ENCODE data around the gene BTBD16. TPM values are rescaled to one million over a fixed set of nuclear protein-coding genes. Genes with fewer than 3 reads are reported as not detected.

Gene BTBD16
- total and polyA plus RNA-seq, 2 of the 13 experiments (the other 11 are each of a cell fraction or from before 2014, with no cell fraction given), result 5.0 to 11.9 TPM

DNA sequence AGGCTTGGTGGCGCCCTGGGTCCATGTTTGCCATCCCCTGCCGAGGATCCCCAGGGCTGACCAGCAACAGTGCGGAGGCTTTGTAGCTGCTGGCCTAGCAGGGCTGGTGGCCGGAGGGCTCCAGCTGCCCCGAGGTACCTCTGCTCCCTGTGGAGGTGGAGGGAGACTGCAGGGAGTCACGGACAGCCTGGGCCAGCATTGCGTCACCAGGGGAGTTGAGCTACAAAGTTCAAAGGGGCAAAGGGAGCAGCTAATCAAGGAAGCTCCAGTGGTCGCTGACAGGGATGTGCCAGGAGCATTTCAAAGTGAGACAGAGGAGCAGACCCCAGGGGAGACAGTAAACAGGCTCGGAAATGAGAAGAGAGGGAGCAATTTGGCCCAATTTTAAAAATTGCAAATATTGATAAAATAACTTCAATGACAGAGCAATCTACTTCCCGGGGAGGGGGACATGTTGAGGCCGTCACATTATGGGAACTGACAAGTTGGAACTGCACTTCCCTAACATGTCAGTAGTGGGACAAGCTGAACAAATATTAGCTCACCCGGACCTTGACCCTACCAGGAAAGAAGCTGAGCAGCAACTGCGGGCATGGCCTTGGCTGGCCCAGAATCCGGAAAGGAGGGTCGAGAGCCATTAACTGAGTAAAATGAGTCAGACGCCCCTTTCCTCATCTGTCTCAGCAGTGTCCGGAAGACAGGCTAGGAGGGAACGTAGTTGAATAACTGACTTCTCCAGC lies 39.4 kb downstream of the BTBD16 start (continued):
- TF ChIP-seq, protein P1, sequence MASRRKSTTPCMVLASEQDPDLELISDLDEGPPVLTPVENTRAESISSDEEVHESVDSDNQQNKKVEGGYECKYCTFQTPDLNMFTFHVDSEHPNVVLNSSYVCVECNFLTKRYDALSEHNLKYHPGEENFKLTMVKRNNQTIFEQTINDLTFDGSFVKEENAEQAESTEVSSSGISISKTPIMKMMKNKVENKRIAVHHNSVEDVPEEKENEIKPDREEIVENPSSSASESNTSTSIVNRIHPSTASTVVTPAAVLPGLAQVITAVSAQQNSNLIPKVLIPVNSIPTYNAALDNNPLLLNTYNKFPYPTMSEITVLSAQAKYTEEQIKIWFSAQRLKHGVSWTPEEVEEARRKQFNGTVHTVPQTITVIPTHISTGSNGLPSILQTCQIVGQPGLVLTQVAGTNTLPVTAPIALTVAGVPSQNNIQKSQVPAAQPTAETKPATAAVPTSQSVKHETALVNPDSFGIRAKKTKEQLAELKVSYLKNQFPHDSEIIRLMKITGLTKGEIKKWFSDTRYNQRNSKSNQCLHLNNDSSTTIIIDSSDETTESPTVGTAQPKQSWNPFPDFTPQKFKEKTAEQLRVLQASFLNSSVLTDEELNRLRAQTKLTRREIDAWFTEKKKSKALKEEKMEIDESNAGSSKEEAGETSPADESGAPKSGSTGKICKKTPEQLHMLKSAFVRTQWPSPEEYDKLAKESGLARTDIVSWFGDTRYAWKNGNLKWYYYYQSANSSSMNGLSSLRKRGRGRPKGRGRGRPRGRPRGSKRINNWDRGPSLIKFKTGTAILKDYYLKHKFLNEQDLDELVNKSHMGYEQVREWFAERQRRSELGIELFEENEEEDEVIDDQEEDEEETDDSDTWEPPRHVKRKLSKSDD (CRISPR knock-in tag; IDR thresholded peaks at IDR 0.05; ENCODE audit: low read depth), result peak; percentile 55
- TF ChIP-seq RNF219 (CRISPR knock-in tag; IDR thresholded peaks at IDR 0.05) (0 out of 2 replicates have a peak, but pooled peaks have one; percentile 68), ASH2L (IDR thresholded peaks at IDR 0.05; ENCODE audit: insufficient read length, low read depth, low read length) (peak; percentile 100), ZNF30 (CRISPR knock-in tag; IDR thresholded peaks at IDR 0.05) (no peak), ARID4A (CRISPR knock-in tag; IDR thresholded peaks at IDR 0.05; ENCODE audit: borderline replicate concordance) (peak; percentile 76; the same call in 1 of the 2 replicates), YY1 (IDR thresholded peaks at IDR 0.05; ENCODE audit: insufficient read depth, insufficient replicate concordance, low read depth, low read length) (peak; percentile 70)
- TF ChIP-seq, protein P2, sequence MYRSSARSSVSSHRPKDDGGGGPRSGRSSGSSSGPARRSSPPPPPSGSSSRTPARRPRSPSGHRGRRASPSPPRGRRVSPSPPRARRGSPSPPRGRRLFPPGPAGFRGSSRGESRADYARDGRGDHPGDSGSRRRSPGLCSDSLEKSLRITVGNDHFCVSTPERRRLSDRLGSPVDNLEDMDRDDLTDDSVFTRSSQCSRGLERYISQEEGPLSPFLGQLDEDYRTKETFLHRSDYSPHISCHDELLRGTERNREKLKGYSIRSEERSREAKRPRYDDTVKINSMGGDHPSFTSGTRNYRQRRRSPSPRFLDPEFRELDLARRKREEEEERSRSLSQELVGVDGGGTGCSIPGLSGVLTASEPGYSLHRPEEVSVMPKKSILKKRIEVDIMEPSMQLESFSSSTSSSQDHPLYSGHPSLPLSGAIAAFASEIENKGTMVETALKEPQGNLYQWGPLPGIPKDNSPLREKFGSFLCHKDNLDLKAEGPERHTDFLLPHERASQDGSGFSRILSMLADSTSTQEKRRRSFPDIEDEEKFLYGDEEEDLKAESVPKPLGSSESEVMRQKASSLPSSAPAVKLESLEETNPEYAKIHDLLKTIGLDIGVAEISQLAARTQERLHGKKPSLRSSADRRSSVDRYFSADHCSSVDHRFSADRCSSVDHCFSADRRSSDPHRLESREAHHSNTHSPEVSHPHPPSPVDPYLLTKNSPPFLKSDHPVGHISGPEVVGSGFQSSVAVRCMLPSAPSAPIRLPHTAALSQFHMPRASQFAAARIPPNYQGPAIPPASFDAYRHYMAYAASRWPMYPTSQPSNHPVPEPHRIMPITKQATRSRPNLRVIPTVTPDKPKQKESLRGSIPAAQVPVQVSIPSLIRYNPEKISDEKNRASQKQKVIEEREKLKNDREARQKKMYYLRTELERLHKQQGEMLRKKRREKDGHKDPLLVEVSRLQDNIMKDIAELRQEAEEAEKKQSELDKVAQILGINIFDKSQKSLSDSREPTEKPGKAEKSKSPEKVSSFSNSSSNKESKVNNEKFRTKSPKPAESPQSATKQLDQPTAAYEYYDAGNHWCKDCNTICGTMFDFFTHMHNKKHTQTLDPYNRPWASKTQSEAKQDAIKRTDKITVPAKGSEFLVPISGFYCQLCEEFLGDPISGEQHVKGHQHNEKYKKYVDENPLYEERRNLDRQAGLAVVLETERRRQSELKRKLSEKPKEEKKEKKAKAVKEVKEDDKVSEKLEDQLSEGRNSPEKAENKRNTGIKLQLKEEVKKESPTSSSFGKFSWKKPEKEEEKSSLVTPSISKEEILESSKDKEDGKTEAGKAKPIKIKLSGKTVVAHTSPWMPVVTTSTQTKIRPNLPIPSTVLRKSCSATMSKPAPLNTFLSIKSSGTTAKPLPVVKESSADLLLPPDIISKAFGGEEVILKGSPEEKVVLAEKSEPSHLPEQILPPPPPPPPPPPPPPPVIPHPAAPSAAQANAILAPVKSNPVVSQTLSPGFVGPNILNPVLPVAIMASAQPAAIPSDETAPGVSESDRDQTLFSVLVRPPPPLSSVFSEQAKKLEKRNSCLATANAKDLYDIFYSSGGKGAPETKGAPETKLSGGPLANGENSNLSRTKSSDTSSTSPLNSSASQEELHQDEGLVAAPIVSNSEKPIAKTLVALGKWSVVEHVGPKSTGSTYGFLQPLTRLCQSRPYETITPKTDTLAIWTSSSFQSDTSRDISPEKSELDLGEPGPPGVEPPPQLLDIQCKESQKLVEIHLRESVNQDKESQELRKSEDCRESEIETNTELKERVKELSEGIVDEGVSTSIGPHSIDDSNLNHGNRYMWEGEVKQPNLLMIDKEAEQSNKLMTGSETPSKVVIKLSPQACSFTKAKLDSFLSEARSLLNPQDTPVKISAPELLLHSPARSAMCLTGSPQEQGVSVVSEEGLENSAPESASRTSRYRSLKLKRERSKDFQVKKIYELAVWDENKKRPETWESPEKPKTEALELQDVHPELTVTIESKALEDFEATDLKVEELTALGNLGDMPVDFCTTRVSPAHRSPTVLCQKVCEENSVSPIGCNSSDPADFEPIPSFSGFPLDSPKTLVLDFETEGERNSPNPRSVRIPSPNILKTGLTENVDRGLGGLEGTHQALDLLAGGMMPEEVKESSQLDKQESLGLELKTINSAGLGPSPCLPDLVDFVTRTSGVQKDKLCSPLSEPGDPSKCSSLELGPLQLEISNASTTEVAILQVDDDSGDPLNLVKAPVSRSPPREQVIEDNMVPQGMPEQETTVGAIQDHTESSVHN (CRISPR knock-in tag; IDR thresholded peaks at IDR 0.05), result no peak

Measured in HepG2 (cell line).